Right hindlimb (tissue), 1 donor: ENCODE results near the gene GTF2E1.

ENCODE experiments used
- DNase-seq: peaks from one replicate; pipeline ENCODE4 v3.0.0-alpha.2; 2018

The GTF2E1 gene

GRCh38 chr3:120801484-120801883, 58.9 kb downstream of the GTF2E1 start:
- no peak for DNase-seq

GRCh38 chr3:120802916-120803315, 60.4 kb downstream of the GTF2E1 start:
- no peak for DNase-seq

GRCh38 chr3:120816728-120817127, 74.2 kb downstream of the GTF2E1 start:
- DNase-seq, result no peak

- no peak for DNase-seq
Observed at GRCh38 chr3:120820748-120821147, 78.2 kb downstream of the GTF2E1 start.

- no peak for DNase-seq
Observed at GRCh38 chr3:120821426-120821825, 78.9 kb downstream of the GTF2E1 start.

GRCh38 chr3:120823156-120823555, 80.6 kb downstream of the GTF2E1 start:
- DNase-seq, result no peak

GRCh38 chr3:120824613-120825012, 82.1 kb downstream of the GTF2E1 start:
- no peak for DNase-seq

- no peak for DNase-seq
Observed at GRCh38 chr3:120828796-120829195, 86.3 kb downstream of the GTF2E1 start.

GRCh38 chr3:120831066-120831465, 88.5 kb downstream of the GTF2E1 start:
- no peak for DNase-seq
